ENCODE measurements around the gene TMEM244. TPM values are rescaled to one million over a fixed set of nuclear protein-coding genes. Genes with fewer than 3 reads are reported as not detected.

The TMEM244 gene
- not detected for total RNA-seq
- long read RNA-seq: 0 reads

- Histone ChIP-seq H3K4me3 (no peak within 1 kb of the TSS), H3K27ac (no peak within 1 kb of the TSS), H3K36me3 (no peaks in the 10 kb centered on the region), H3K9me3 (no peaks in the 10 kb centered on the region), H3K27me3 (no peaks in the 10 kb centered on the region), H3K4me1 (no peaks in the 10 kb centered on the region)
- no peak for TF ChIP-seq CTCF (IDR thresholded peaks at IDR 0.05)
- ATAC-seq: no peak
- no peak for DNase-seq
- intact Hi-C loops (cut with DNase I): no loop called here
Measured at GRCh38 chr6:129860908-129861665, at the start of gene TMEM244. TMEM244 (minus strand) TSS chr6:129861315; CDS start chr6:129861188, 127 bp downstream.

GRCh38 chr6:129908858-129909257 lies 47.7 kb upstream of the TMEM244 start:
- DNase-seq: no peak
- H3K4me1 ChIP-seq: no peaks in the 10 kb centered on the region
- intact Hi-C loops (cut with DNase I): no loop called here
- no peaks in the 10 kb centered on the region for H3K36me3 ChIP-seq
- no peaks in the 10 kb centered on the region for H3K27me3 ChIP-seq
- H3K27ac ChIP-seq: no peak overlapping the region
- ATAC-seq: no peak
- TF ChIP-seq CTCF (IDR thresholded peaks at IDR 0.05): no peak
- no peak overlapping the region for H3K4me3 ChIP-seq
- no peaks in the 10 kb centered on the region for H3K9me3 ChIP-seq

GRCh38 chr6:129908356-129908755 lies 47.2 kb upstream of the TMEM244 start:
- no peak overlapping the region for H3K27ac ChIP-seq
- no peak for TF ChIP-seq CTCF (IDR thresholded peaks at IDR 0.05)
- no peaks in the 10 kb centered on the region for H3K36me3 ChIP-seq
- H3K27me3 ChIP-seq: no peaks in the 10 kb centered on the region
- ATAC-seq (no peak), DNase-seq (no peak)
- no peaks in the 10 kb centered on the region for H3K4me1 ChIP-seq
- intact Hi-C loops (cut with DNase I): no loop called here
- no peak overlapping the region for H3K4me3 ChIP-seq
- H3K9me3 ChIP-seq: no peaks in the 10 kb centered on the region

- intact Hi-C loops (cut with DNase I): no loop called here
- no peak for DNase-seq
- Histone ChIP-seq H3K36me3 (no peaks in the 10 kb centered on the region), H3K4me1 (no peaks in the 10 kb centered on the region), H3K27me3 (no peaks in the 10 kb centered on the region), H3K9me3 (no peaks in the 10 kb centered on the region), H3K27ac (no peak overlapping the region), H3K4me3 (no peak overlapping the region)
- TF ChIP-seq CTCF (IDR thresholded peaks at IDR 0.05): no peak
- no peak for ATAC-seq
Measured at GRCh38 chr6:129906515-129907077, 45.5 kb upstream of the TMEM244 start.

GRCh38 chr6:129903082-129903481 lies 42.0 kb upstream of the TMEM244 start:
- no peak for DNase-seq
- no peak for TF ChIP-seq CTCF (IDR thresholded peaks at IDR 0.05)
- no peaks in the 10 kb centered on the region for H3K27me3 ChIP-seq

More at GRCh38 chr6:129903082-129903481, 42.0 kb upstream of the TMEM244 start:
- Histone ChIP-seq H3K9me3 (no peaks in the 10 kb centered on the region), H3K27ac (no peak overlapping the region), H3K4me3 (no peak overlapping the region), H3K36me3 (no peaks in the 10 kb centered on the region), H3K4me1 (no peaks in the 10 kb centered on the region)
- ATAC-seq: no peak
- intact Hi-C loops (cut with DNase I): no loop called here
